Ishikawa (cell line): Measurements from ENCODE around the gene VSTM2B.

Source experiments
- CEBPB ChIP-seq: IDR thresholded peaks from 2 replicates; pipeline ENCODE4 v1.6.1; 2012
- CREB1 ChIP-seq: IDR thresholded peaks from 2 replicates; pipeline ENCODE4 v1.6.1; 2012; ENCODE audit warnings: low read depth
- EP300 ChIP-seq: IDR thresholded peaks from 2 replicates; pipeline ENCODE4 v1.6.1; 2012; ENCODE audit warnings: borderline replicate concordance
- FOXM1 ChIP-seq: IDR thresholded peaks from 2 replicates; pipeline ENCODE4 v1.6.1; 2012; ENCODE audit warnings: low read depth, borderline replicate concordance
- NFIC ChIP-seq: IDR thresholded peaks from 2 replicates; pipeline ENCODE4 v1.6.1; 2012
- RAD21 ChIP-seq: IDR thresholded peaks from 2 replicates; pipeline ENCODE4 v1.6.1; 2012; ENCODE audit warnings: low read depth
- TAF1 ChIP-seq: IDR thresholded peaks from 2 replicates; pipeline ENCODE4 v1.6.1; 2012; ENCODE audit warnings: low read depth, mild to moderate bottlenecking
- TCF12 ChIP-seq: IDR thresholded peaks from 2 replicates; pipeline ENCODE4 v1.6.1; 2012; ENCODE audit warnings: low read depth
- YY1 ChIP-seq: IDR thresholded peaks from 2 replicates; pipeline ENCODE4 v1.6.1; 2012; ENCODE audit warnings: low read depth
- TF ChIP-seq, protein P1 (sequence below): IDR thresholded peaks from 2 replicates; pipeline ENCODE4 v1.6.1; 2012
- TF ChIP-seq, protein P2 (sequence below): IDR thresholded peaks from 2 replicates; pipeline ENCODE4 v1.6.1; 2012

DNA sequence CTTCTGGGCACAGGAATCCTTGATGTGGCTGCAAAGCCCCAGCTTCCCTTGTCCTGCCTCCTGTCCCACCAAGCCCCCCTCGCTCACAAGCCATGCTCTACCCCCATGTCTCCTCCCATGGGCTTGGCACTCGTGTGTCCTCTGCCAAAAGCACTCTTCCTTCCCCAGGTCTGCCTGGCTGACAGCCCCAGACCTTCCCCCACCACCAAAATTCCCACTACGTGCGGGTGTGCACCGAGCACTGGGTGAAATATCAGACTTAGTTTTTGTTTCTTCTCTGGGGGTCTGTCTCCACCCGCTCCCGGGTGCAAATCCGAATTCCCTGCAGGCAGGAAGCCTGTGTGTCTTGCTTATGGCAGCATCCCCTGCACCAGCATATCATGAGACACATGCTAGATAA is 5.9 kb upstream of the VSTM2B start:
- no peak for TF ChIP-seq EP300
- no peak for TF ChIP-seq TAF1
- no peak for TF ChIP-seq CEBPB
- no peak for TF ChIP-seq CREB1
- TF ChIP-seq, protein P1, sequence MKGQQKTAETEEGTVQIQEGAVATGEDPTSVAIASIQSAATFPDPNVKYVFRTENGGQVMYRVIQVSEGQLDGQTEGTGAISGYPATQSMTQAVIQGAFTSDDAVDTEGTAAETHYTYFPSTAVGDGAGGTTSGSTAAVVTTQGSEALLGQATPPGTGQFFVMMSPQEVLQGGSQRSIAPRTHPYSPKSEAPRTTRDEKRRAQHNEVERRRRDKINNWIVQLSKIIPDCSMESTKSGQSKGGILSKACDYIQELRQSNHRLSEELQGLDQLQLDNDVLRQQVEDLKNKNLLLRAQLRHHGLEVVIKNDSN: no peak
- TF ChIP-seq RAD21: no peak
- no peak for TF ChIP-seq YY1
- no peak for TF ChIP-seq FOXM1
- no peak for TF ChIP-seq TCF12
- TF ChIP-seq, protein P2, sequence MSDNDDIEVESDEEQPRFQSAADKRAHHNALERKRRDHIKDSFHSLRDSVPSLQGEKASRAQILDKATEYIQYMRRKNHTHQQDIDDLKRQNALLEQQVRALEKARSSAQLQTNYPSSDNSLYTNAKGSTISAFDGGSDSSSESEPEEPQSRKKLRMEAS: no peak
- no peak for TF ChIP-seq NFIC
